ELF-1 (cell line): ENCODE measurements around the gene GLP2R.
A peak's percentile ranks its signal among the peaks of the same experiment; 100 is the strongest.

Experiments
- DNase-seq: peaks from one replicate; pipeline ENCODE4 v3.0.0-alpha.2; 2016; ENCODE audit warnings: low read depth, low spot score

The GLP2R gene

DNA sequence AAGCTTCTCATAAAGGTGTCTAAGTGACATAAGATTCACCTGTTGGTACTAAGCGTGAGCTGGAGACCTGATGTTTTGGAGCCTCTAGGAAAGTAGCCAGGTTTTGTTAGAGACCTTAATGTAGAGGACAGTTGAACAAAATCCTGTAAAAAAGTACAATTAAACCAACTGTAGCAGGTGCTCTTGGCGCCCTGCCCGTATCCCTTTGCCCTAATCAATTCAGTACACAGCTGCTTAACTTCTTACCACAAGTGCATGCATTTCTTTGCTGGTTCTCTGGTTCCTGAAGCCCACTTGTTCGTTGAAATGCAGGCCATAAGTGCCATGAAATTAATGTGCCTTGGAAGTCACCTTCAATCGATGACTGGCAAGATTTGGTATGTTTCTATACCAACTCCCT, 24.4 kb downstream of the GLP2R start:
- DNase-seq = no peak

GRCh38 chr17:9854255-9854654, 28.5 kb downstream of the GLP2R start:
- DNase-seq = no peak

- no peak for DNase-seq
Measured at GRCh38 chr17:9855036-9855435, 29.3 kb downstream of the GLP2R start.

GRCh38 chr17:9859781-9860180, 34.1 kb downstream of the GLP2R start:
- no peak for DNase-seq

DNA sequence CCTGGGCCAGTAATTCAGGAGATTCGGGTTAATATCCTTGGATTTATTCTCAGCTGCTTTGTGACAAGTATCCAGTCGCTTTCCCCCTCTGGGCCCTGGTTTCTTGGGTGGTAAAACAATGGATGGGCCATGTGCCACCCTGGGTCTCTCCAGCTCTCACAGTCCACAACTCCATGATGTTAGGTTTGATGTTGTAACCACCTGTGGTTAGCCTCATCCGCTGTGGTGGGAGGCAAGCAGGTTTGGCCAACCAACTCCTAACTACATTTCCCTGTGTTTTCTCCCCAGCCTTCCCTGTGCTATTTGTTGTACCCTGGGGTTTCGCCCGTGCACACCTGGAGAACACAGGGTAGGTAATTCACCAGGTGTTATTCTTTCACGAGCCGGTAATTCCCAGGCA, 35.1 kb downstream of the GLP2R start:
- no peak for DNase-seq

DNA sequence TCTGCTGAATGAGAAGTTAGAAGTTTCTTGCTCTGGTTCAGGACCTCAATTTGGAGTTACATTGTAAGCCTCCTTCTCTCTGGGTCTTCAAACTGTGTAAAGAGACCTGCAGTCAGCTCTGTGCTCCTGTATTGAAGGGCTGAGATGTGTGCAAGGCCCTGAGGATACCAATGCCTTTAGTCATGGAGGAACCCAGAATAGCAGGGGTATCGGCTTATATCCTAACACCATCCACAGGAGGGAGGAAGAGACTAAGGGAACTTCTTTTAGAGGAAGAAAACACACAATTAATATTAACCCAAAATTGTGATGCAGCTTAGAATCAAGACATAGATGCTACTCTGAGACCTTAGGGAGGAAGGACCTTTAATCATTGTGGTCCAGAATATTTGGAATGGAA, 36.5 kb downstream of the GLP2R start:
- no peak for DNase-seq

GRCh38 chr17:9862949-9863348, 37.2 kb downstream of the GLP2R start:
- DNase-seq = no peak

GRCh38 chr17:9865586-9865985, 39.9 kb downstream of the GLP2R start:
- DNase-seq = no peak

- no peak for DNase-seq
Measured at GRCh38 chr17:9868552-9868951, 42.8 kb downstream of the GLP2R start.

- DNase-seq = no peak
Measured at GRCh38 chr17:9872852-9873251, 47.1 kb downstream of the GLP2R start.

GRCh38 chr17:9874722-9875121, 49.0 kb downstream of the GLP2R start:
- no peak for DNase-seq

GRCh38 chr17:9875441-9875840, 49.7 kb downstream of the GLP2R start:
- peak; percentile 40 for DNase-seq

DNA sequence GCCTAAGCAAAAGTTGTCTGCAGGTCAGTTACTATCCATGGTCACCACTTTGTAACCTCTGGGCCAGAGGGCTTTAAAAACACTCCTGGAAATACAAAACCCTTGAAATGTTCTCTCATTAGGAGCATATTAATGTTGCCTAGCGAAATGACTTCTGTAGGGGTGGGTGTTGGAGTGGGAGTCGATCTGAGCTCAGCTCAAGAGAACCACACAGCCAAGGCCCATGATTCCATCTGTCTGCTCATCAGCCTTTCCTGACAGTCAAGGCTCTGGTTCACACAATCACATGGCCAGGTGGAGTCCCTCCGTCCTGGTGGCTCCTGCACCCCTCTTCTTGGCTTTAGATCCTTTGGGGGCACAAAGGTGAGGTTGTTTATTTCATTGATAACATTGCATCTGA, 52.6 kb downstream of the GLP2R start:
- no peak for DNase-seq

- no peak for DNase-seq
Measured at GRCh38 chr17:9878786-9879525, 53.2 kb downstream of the GLP2R start.

DNA sequence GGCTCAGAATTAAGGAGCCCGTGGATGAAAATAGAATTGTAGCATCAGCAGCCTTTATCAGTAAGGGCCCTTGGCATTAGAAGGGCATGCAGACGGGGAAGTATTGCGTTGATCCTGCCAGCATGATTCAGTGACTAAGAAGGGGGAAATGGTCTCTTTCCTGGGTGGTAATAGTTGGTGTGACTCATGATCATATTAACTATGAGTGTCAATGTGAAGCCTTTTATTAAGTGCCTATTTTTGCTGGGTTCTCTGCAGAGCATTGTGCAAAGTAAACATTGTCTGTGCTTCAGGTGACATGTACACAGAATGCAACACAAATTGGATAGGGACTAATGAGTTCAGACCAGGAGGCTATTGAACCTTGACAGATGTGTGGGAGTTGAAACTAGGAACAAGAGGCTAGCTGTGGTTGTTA, 54.9 kb downstream of the GLP2R start:
- no peak for DNase-seq

DNA sequence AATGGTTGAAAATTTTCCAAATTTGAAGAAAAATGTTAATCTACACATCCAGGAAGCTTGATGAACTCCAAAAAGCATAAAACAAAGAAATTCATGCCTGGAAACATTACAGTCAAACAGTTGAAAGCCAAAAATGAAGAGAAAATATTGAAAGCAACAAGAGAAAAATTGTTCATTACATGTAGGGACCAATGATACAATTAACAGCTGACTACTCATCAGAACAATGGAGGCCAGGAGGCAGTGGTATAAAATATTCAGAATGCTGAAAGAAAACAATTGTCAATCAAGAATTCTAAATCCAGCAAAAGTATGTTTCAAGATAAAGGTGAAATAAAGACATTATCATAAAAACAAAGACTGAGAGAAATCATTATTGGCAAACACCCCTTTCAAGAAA, 57.7 kb downstream of the GLP2R start:
- DNase-seq = no peak

- DNase-seq = no peak
Measured at GRCh38 chr17:9886141-9886930, 60.6 kb downstream of the GLP2R start.

DNA sequence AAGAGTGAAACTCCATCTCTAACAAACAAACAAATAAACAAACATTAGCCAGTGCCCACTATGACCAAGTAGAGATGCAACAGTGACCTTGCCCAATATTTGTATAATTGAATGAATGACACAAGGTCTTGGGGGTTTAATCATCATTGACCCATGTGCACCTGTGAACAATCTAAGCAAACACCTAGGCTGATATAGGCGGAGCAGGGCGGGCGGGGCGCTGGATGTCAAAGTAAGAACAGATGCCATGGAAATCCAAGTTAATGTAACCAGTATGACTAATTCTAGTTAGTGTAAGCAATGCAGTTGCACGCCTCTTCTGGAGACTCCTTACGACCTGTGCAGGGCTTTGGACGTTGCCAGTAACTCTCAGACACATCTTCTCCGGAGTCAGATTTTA, 61.8 kb downstream of the GLP2R start:
- DNase-seq = no peak

DNA sequence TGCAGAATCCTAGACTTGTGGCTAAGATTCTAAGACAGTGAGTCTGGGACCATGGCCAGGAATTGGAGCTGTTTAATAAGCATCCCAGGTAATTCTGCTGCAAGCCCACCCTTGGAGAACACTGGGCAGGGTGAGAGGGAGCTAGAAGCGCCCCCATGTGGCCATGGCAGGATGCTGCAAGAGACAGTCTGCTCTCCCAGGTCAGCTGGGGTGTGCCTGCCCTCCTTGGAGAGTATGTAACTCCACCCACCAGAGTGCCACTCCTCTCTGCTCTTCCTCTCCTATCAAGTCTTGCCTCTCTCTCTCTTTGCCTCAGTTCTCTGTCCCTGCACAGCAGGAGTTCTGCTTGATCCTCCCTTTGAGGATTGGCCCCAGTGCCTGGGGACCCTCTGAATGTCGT, 64.4 kb downstream of the GLP2R start:
- DNase-seq = peak; percentile 91

GRCh38 chr17:9893411-9894012, 67.8 kb downstream of the GLP2R start:
- no peak for DNase-seq

GRCh38 chr17:9894231-9894630, 68.5 kb downstream of the GLP2R start:
- DNase-seq = no peak

- DNase-seq = no peak
Measured at GRCh38 chr17:9895923-9896322, 70.2 kb downstream of the GLP2R start.
